Right kidney (tissue), 1 donor: ENCODE measurements around the gene SPPL2B.

Experiments
- DNase-seq: peaks from one replicate; pipeline ENCODE4 v3.0.0-alpha.2; 2016

SPPL2B gene

GRCh38 chr19:2355168-2356035 lies 26.9 kb downstream of the SPPL2B start:
- DNase-seq: no peak

- DNase-seq: no peak
Observed at GRCh38 chr19:2356036-2356646, 27.7 kb downstream of the SPPL2B start.

- no peak for DNase-seq
Observed at GRCh38 chr19:2357279-2358206, 29.1 kb downstream of the SPPL2B start.

- no peak for DNase-seq
Observed at GRCh38 chr19:2358548-2359173, 30.2 kb downstream of the SPPL2B start.

GRCh38 chr19:2359992-2360685 lies 31.7 kb downstream of the SPPL2B start, which contains the start of gene TMPRSS9:
Gene TMPRSS9, plus strand, starts transcription at chr19:2360265. Its CDS starts 29,521 bp downstream, at chr19:2389786.
- no peak for DNase-seq

GRCh38 chr19:2360833-2361232 lies 32.3 kb downstream of the SPPL2B start:
- no peak for DNase-seq

GRCh38 chr19:2361246-2362045 lies 33.0 kb downstream of the SPPL2B start:
- no peak for DNase-seq

- DNase-seq: no peak
Observed at GRCh38 chr19:2362046-2362969, 33.8 kb downstream of the SPPL2B start.

GRCh38 chr19:2362970-2363300 lies 34.5 kb downstream of the SPPL2B start:
- DNase-seq: no peak

GRCh38 chr19:2363419-2363818 lies 34.9 kb downstream of the SPPL2B start:
- DNase-seq: no peak

GRCh38 chr19:2365201-2365970 lies 36.9 kb downstream of the SPPL2B start:
- peak; percentile 44 for DNase-seq

- no peak for DNase-seq
Observed at GRCh38 chr19:2371656-2372055, 43.2 kb downstream of the SPPL2B start.

GRCh38 chr19:2372076-2372612 lies 43.7 kb downstream of the SPPL2B start:
- no peak for DNase-seq

GRCh38 chr19:2374808-2375207 lies 46.3 kb downstream of the SPPL2B start:
- no peak for DNase-seq

GRCh38 chr19:2375353-2376121 lies 47.1 kb downstream of the SPPL2B start:
- no peak for DNase-seq

GRCh38 chr19:2376784-2377519 lies 48.5 kb downstream of the SPPL2B start:
- no peak for DNase-seq

GRCh38 chr19:2380567-2380966 lies 52.1 kb downstream of the SPPL2B start:
- DNase-seq: no peak
